H1 (cell line): Measurements from ENCODE around the gene HIBCH. TPM values are rescaled to one million over a fixed set of nuclear protein-coding genes. Genes with fewer than 3 reads are reported as not detected.

Experiments used
- JUND ChIP-seq: IDR thresholded peaks from 2 replicates; pipeline ENCODE4 v1.6.1; 2011; ENCODE audit warnings: mild to moderate bottlenecking, improper control_type of control experiment, low read length
- NANOG ChIP-seq: IDR thresholded peaks from 2 replicates; pipeline ENCODE4 v1.6.1; 2011; ENCODE audit warnings: low read length, low read depth, mild to moderate bottlenecking, inconsistent platforms; ENCODE audit not compliant: insufficient read depth, poor library complexity, severe bottlenecking
- RAD21 ChIP-seq, 2 experiments: IDR thresholded peaks in 1 of 2; conservative IDR thresholded peaks in 1 of 2; 2 replicates each; pipeline ENCODE4 v1.6.1; 2011; ENCODE audit warnings: low read depth in 2 of 2, low read length in 2 of 2, improper control_type of control experiment in 1 of 2, inconsistent platforms in 1 of 2, mild to moderate bottlenecking in 1 of 2, moderate library complexity in 1 of 2
- RXRA ChIP-seq: IDR thresholded peaks from 2 replicates; pipeline ENCODE4 v1.6.1; 2011; ENCODE audit warnings: low read depth, mild to moderate bottlenecking, low read length, moderate library complexity; ENCODE audit not compliant: insufficient read depth
- polyA plus RNA-seq, 7 experiments: library from polyadenylated mRNA; depleted of rRNA in 3 of 7; stranded (reverse) in 5 of 7; unstranded in 2 of 7; fragments of >200 nt in 5 of 7; fragments of 200-250 nt in 2 of 7; gene quantifications; 1 replicate in 5 of 7; 2 replicates in 1 of 7; 4 replicates in 1 of 7; pipeline versions ENCODE4 v1.2.1 to v1.2.3, GENCODE V29; 2011 to 2013; ENCODE audit warnings: missing spikeins in 2 of 7, mixed read lengths in 2 of 7
- total RNA-seq: library from RNA; stranded (reverse); fragmentation: NEBNext Ultra II Directional; extraction: Animal tissue kit (Norgen Biotek cat#: 25700); gene quantifications from 2 replicates; pipeline ENCODE4 v1.2.1, GENCODE V29; 2021
- TF ChIP-seq, protein P1 (sequence below): IDR thresholded peaks from 2 replicates; pipeline ENCODE4 v1.6.1; 2012; ENCODE audit warnings: low read length, inconsistent platforms
- TF ChIP-seq, protein P2 (sequence below): IDR thresholded peaks from 2 replicates; pipeline ENCODE4 v1.6.1; 2011; ENCODE audit warnings: low read length, improper control_type of control experiment

Gene HIBCH
- total and polyA plus RNA-seq, 2 of the 8 experiments (the other 6 are each of a cell fraction or from before 2014, with no cell fraction given) = 7.5 to 31.8 TPM

DNA sequence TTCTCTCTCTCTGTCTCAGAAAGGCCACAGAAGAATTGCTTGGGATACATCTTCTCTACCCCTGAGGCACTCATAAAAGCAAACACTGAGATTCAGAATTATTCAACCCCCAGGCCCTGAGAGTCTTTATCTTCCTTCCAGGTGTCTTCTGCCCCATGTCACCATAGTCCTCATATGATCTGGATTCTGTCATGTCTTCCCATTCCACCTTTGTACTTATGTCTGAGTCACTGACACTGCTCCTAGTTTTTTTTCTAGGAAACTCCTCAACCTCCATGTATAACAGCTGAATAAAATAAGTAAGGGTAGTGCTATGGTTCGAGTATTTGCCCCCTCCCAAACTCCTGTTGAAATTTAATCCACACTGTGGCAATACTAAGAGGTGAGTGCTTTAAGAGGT, 11.6 kb downstream of the HIBCH start (continued):
- TF ChIP-seq, protein P1, sequence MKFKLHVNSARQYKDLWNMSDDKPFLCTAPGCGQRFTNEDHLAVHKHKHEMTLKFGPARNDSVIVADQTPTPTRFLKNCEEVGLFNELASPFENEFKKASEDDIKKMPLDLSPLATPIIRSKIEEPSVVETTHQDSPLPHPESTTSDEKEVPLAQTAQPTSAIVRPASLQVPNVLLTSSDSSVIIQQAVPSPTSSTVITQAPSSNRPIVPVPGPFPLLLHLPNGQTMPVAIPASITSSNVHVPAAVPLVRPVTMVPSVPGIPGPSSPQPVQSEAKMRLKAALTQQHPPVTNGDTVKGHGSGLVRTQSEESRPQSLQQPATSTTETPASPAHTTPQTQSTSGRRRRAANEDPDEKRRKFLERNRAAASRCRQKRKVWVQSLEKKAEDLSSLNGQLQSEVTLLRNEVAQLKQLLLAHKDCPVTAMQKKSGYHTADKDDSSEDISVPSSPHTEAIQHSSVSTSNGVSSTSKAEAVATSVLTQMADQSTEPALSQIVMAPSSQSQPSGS = no peak
- TF ChIP-seq NANOG (no peak), JUND (no peak), RXRA (no peak), RAD21 (IDR thresholded peaks at IDR 0.05 in 1 of 2, conservative IDR thresholded peaks at IDR 0.05 in 1 of 2; ENCODE audit: low read depth in 2 of 2, low read length in 2 of 2) (no peak)
- TF ChIP-seq, protein P2, sequence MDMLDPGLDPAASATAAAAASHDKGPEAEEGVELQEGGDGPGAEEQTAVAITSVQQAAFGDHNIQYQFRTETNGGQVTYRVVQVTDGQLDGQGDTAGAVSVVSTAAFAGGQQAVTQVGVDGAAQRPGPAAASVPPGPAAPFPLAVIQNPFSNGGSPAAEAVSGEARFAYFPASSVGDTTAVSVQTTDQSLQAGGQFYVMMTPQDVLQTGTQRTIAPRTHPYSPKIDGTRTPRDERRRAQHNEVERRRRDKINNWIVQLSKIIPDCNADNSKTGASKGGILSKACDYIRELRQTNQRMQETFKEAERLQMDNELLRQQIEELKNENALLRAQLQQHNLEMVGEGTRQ = no peak
